ENCODE measurements around the gene RNF121. TPM values are rescaled to one million over a fixed set of nuclear protein-coding genes. Genes with fewer than 3 reads are reported as not detected.

The RNF121 gene
- total and polyA plus RNA-seq, 2 of the 8 experiments (the other 6 are each of a cell fraction or from before 2014, with no cell fraction given): 39.7 to 51.6 TPM

DNA sequence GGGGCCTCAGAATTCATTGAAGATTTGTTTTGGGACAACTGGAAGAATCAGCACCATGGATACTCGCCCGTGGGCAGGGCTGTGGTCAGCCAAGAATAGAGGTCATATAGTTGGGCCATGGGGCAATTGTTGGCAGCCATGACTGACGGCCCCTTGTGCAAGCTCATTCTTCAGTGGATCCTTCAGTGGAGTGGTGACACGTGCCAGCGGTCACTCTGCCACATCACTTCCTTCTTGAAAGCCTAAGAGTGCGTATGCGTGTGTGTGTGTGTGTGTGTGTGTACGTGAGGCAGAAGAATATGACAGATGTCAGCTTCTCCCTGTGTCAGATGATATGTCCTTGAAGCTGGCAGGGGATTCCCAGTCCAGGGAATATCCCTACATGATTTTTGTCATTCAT lies 68.1 kb downstream of the RNF121 start:
- Histone ChIP-seq H3K4ac (replicated peaks; ENCODE audit: insufficient read length, low read depth, low read length) (no peak overlapping the region), H3K79me2 (ENCODE audit: control insufficient read depth in 1 of 2, insufficient read depth in 2 of 2, low read length in 2 of 2) (no peaks in the 10 kb centered on the region; a peak in 1 of 4 replicates), H3K79me1 (ENCODE audit: low read depth, low read length) (no peaks in the 10 kb centered on the region), H4K91ac (replicated peaks; ENCODE audit: insufficient read length, low read length) (no peak overlapping the region), H2AK5ac (ENCODE audit: low read depth, low read length) (no peak overlapping the region), H4K20me1 (replicated peaks in 1 of 2; ENCODE audit: control insufficient read depth in 1 of 2, insufficient read depth in 2 of 2, low read length in 2 of 2) (peaks cover 9 to 11% of the 10 kb centered on the region in 2 experiments), H3K4me2 (ENCODE audit: insufficient read depth in 1 of 2, low read depth in 2 of 2, low read length in 2 of 2) (no peak overlapping the region), H4K5ac (ENCODE audit: insufficient read length, low read depth, low read length) (no peak overlapping the region), H3K4me3 (ENCODE audit: extremely low read depth in 1 of 4, insufficient read depth in 2 of 4, low read depth in 3 of 4, low read length in 4 of 4) (no peak overlapping the region), H2BK5ac (ENCODE audit: low read depth, low read length) (no peak overlapping the region), H2AFZ (ENCODE audit: low read length) (no peak overlapping the region), H3K27me3 (replicated peaks in 1 of 4; ENCODE audit: control insufficient read depth in 3 of 4, extremely low read depth in 1 of 4, insufficient read depth in 3 of 4, low read length in 3 of 4) (no peaks in the 10 kb centered on the region), H3K18ac (ENCODE audit: extremely low read depth, low read length) (no peak overlapping the region), H2BK15ac (ENCODE audit: low read length) (no peak overlapping the region), H2BK120ac (replicated peaks; ENCODE audit: low read depth, low read length) (no peak overlapping the region), H2BK12ac (ENCODE audit: low read depth, low read length) (no peak overlapping the region), H3K23me2 (ENCODE audit: low read depth, low read length) (no peaks in the 10 kb centered on the region), H3K23ac (ENCODE audit: insufficient read length) (no peak overlapping the region), H3K4me1 (replicated peaks in 1 of 4; ENCODE audit: control insufficient read depth in 3 of 4, insufficient read depth in 4 of 4, low read length in 3 of 4) (no peaks in the 10 kb centered on the region), H3K36me3 (ENCODE audit: control insufficient read depth in 2 of 4, insufficient read depth in 4 of 4, low read length in 3 of 4) (peaks cover 0 to 5% (median 0%) of the 10 kb centered on the region in 4 experiments; a peak in 4 of 8 replicates), H3K56ac (replicated peaks; ENCODE audit: insufficient read length, low read depth, low read length) (no peak overlapping the region), H3K9me3 (ENCODE audit: insufficient read depth in 2 of 2, low read depth in 1 of 2, low read length in 1 of 2) (no peaks in the 10 kb centered on the region), H3K9ac (replicated peaks in 1 of 4; ENCODE audit: extremely low read depth in 1 of 4, low read depth in 3 of 4, low read length in 3 of 4) (no peak overlapping the region), H3K27ac (ENCODE audit: low read depth, low read length) (no peak overlapping the region), H2BK20ac (ENCODE audit: low read length) (no peak overlapping the region), H3K14ac (ENCODE audit: insufficient read length) (no peak overlapping the region), H4K8ac (ENCODE audit: extremely low read depth, insufficient read depth, low read length) (no peak overlapping the region)
- no peak for TF ChIP-seq ASH2L (IDR thresholded peaks at IDR 0.05; ENCODE audit: low read length)
- FAIRE-seq: no peak
- CTCF ChIA-PET (ENCODE audit: partially characterized antibody): interaction anchor here (1.6 to 5.1 kb wide), 4 partner anchors 11 to 94 kb away, joined by 6 to 28 read pairs (median 21); no protein-coding TSS in a partner anchor
- 85% methylated on average over 8 of the region's 8 CpGs; no CpG with 5 or more reads in 1 of the 2 experiments for WGBS, 2 experiments (ENCODE audit: extremely low coverage in 1 of 2, insufficient coverage in 1 of 2, insufficient read length in 1 of 2, insufficient replicate concordance in 2 of 2, low coverage in 1 of 2, low lambda C conversion rate in 2 of 2, missing lambda C conversion rate in 1 of 2)
- no peak for DNase-seq (ENCODE audit: low read depth in 1 of 2, low spot score in 2 of 2)
- POLR2A ChIA-PET (ENCODE audit: partially characterized antibody): interaction anchor here (0.8 to 2.8 kb wide), 4 partner anchors 9 to 18 kb away, joined by 3 to 9 read pairs (median 4); no protein-coding TSS in a partner anchor

All from H1 (cell line).